Colonic mucosa (tissue), 4 donors: ENCODE results near the gene ASPDH. TPM values are rescaled to one million over a fixed set of nuclear protein-coding genes. Genes with fewer than 3 reads are reported as not detected.

Experiments
- DNase-seq: peaks from one replicate; pipeline ENCODE4 v3.0.0-alpha.2; 2020
- H3K27ac ChIP-seq: fragments of 200-600 bp; one replicate; pipeline ENCODE4 v1.8.0; 2021
- H3K27me3 ChIP-seq: fragments of 200-600 bp; one replicate; pipeline ENCODE4 v1.8.0; 2021
- H3K36me3 ChIP-seq: fragments of 200-600 bp; one replicate; pipeline ENCODE4 v1.8.0; 2021
- H3K4me1 ChIP-seq: fragments of 200-600 bp; one replicate; pipeline ENCODE4 v1.8.0; 2021; ENCODE audit warnings: mild to moderate bottlenecking
- H3K4me3 ChIP-seq: fragments of 200-600 bp; one replicate; pipeline ENCODE4 v1.8.0; 2021
- H3K9ac ChIP-seq, 2 donors: one replicate each; pipeline ENCODE4 v1.7.0; 2013; ENCODE audit warnings: control low read depth in 2 of 2, low read depth in 2 of 2, low read length in 2 of 2
- H3K9me3 ChIP-seq: fragments of 200-600 bp; one replicate; pipeline ENCODE4 v1.8.0; 2021
- CTCF ChIP-seq: fragments of 200-600 bp; IDR thresholded peaks from one replicate; pipeline ENCODE4 v1.8.0; 2022; ENCODE audit warnings: antibody characterized with exemption, mild to moderate bottlenecking
- intact Hi-C: fragments of 100-400 bp; cut with DNase I; formaldehyde crosslinking; loops from one replicate; pipeline ENCODE4 v1.14.1; 2022
- total RNA-seq, 2 donors: library from RNA; stranded (reverse); fragmentation: NEBNext Ultra II Directional in 1 of 2; extraction: Animal tissue kit (Norgen Biotek cat#: 25700) in 1 of 2; gene quantifications; one replicate each; pipeline ENCODE4 v1.2.1, GENCODE V29; 2021
- donor health status: healthy.
- donor health status: DM: no; HTN: no; CAD: no.
- donor health status: DM: no; HTN: no; CAD: no.

Gene ASPDH
- total RNA-seq, 2 donors from 2014 or later = not detected

DNA sequence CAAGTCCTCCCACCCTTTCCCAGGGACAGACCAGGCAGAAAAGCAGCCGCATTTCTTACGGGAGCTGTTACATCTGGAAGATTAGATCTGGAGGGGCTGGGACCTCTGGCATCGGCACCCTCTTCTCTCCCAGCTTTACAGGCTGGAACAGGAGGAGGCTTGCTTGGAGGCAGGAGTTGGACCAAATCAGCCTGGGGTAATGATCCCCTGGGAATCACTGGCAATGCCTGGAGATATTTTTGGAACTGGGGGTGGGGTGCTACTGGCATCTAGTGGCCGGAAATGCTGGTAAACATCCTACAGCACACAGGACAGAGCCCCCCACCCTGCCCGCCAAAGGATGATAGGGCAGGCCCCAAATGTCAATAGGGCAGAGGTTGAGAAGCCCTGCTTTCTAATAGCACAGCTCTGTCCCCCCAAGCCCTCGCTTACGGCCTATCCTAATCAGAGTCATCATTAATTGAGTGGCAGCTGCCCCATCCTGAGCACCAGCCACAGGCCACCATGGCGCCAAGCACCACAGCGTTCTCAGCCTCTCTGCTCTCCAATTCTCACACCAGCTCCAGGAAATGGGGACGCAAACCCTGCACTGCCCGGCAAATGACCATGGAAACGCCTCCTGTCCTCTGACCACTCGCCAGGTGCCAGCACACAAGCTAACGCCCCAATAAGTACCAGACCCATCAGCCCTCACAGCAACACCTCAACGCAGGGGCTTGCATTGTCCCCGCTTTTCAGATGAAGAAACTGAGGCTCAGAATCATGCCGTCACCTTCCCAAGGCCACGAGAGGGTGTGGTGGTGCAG is 33.9 kb upstream of the ASPDH start:
- Histone ChIP-seq H3K4me3 (no peak overlapping the region), H3K9me3 (no peaks in the 10 kb centered on the region), H3K9ac (no peak overlapping the region), H3K36me3 (no peaks in the 10 kb centered on the region), H3K27ac (no peak overlapping the region), H3K27me3 (no peaks in the 10 kb centered on the region), H3K4me1 (no peaks in the 10 kb centered on the region)
- DNase-seq = no peak
- TF ChIP-seq CTCF = no peak
- intact Hi-C loops = no loop called here

GRCh38 chr19:50546527-50547221 is 33.0 kb upstream of the ASPDH start:
- no peak for DNase-seq
- H3K9ac ChIP-seq = no peak overlapping the region
- H3K27ac ChIP-seq = no peak overlapping the region
- no peaks in the 10 kb centered on the region for H3K27me3 ChIP-seq
- no peak for TF ChIP-seq CTCF
- no peaks in the 10 kb centered on the region for H3K4me1 ChIP-seq
- H3K36me3 ChIP-seq = no peaks in the 10 kb centered on the region
- no peaks in the 10 kb centered on the region for H3K9me3 ChIP-seq
- intact Hi-C loops = no loop called here
- H3K4me3 ChIP-seq = no peak overlapping the region

DNA sequence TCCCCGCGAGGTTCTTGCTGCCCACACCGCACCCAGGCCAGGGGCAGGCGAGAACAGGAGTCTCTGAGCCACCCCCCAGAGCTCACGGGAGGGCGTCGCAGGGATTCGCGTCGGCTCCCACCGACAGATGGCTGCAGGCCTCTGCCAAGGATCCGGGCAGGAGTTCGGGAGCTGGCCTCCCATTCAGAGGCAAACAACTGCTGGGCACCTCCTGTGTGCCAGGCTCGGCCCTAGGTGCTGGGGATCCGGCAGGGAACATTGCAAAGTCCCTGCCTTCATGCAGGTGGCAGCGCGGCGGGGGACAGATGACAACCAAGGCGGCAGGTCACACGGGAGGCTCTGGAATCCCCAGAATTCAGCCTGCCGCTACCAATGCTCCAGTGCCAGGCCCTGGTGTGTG is 29.2 kb upstream of the ASPDH start:
- Histone ChIP-seq H3K36me3 (no peaks in the 10 kb centered on the region), H3K9ac (no peak overlapping the region), H3K27ac (no peak overlapping the region), H3K27me3 (no peaks in the 10 kb centered on the region), H3K9me3 (no peaks in the 10 kb centered on the region), H3K4me1 (no peaks in the 10 kb centered on the region), H3K4me3 (no peak overlapping the region)
- DNase-seq = no peak
- no peak for TF ChIP-seq CTCF
- intact Hi-C loops = no loop called here

GRCh38 chr19:50537769-50538230 is 24.1 kb upstream of the ASPDH start:
- intact Hi-C loops = loop anchor here (5.0 kb wide), 1 partner anchor 245 kb away; no protein-coding TSS in a partner anchor
- Histone ChIP-seq H3K36me3 (no peaks in the 10 kb centered on the region), H3K4me1 (no peaks in the 10 kb centered on the region), H3K9ac (no peak overlapping the region), H3K27ac (no peak overlapping the region), H3K9me3 (no peaks in the 10 kb centered on the region), H3K27me3 (no peaks in the 10 kb centered on the region), H3K4me3 (no peak overlapping the region)
- TF ChIP-seq CTCF = peak; percentile 67
- peak; percentile 81 for DNase-seq

- TF ChIP-seq CTCF = no peak
- intact Hi-C loops = loop anchor here (5.0 kb wide), 1 partner anchor 245 kb away; no protein-coding TSS in a partner anchor
- no peak for DNase-seq
- H3K36me3 ChIP-seq = no peaks in the 10 kb centered on the region
- no peaks in the 10 kb centered on the region for H3K9me3 ChIP-seq
- no peaks in the 10 kb centered on the region for H3K4me1 ChIP-seq
- H3K27ac ChIP-seq = no peak overlapping the region
- H3K9ac ChIP-seq = no peak overlapping the region
- H3K4me3 ChIP-seq = no peak overlapping the region
- H3K27me3 ChIP-seq = no peaks in the 10 kb centered on the region
Measured at GRCh38 chr19:50537306-50537685, 23.6 kb upstream of the ASPDH start.
